ENCODE data around the gene AP3B1. TPM values are rescaled to one million over a fixed set of nuclear protein-coding genes. Genes with fewer than 3 reads are reported as not detected.

Gene AP3B1
- total RNA-seq, 1 donor from 2014 or later = 14.3 TPM

DNA sequence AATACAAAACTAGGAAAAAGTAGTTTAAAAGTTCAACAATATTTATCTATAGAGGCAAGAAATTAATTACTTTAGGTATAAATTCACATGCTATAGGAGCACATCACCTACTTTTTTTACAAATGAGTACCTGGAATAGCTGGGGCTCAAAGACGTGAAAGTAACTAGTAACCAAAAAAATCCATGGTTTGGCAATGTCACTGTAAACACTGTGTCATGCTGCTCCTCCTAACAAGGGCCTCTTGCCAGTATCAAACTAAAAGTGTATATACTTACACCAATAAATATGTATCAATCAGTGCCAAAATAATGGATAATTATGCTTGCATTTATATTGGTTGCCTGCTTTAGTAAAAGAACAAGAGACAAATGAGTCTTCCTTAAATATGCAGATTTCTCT, 78.9 kb downstream of the AP3B1 start:
- no peak overlapping the region for H3K27ac Mint-ChIP-seq (ENCODE audit: unreplicated experiment)
- TF ChIP-seq, protein P1, sequence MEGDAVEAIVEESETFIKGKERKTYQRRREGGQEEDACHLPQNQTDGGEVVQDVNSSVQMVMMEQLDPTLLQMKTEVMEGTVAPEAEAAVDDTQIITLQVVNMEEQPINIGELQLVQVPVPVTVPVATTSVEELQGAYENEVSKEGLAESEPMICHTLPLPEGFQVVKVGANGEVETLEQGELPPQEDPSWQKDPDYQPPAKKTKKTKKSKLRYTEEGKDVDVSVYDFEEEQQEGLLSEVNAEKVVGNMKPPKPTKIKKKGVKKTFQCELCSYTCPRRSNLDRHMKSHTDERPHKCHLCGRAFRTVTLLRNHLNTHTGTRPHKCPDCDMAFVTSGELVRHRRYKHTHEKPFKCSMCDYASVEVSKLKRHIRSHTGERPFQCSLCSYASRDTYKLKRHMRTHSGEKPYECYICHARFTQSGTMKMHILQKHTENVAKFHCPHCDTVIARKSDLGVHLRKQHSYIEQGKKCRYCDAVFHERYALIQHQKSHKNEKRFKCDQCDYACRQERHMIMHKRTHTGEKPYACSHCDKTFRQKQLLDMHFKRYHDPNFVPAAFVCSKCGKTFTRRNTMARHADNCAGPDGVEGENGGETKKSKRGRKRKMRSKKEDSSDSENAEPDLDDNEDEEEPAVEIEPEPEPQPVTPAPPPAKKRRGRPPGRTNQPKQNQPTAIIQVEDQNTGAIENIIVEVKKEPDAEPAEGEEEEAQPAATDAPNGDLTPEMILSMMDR (IDR thresholded peaks at IDR 0.05; ENCODE audit: partially characterized antibody, unreplicated experiment) = no peak
- no peak for DNase-seq
- no peaks in the 10 kb centered on the region for H3K9me3 Mint-ChIP-seq (ENCODE audit: unreplicated experiment)
- no peak overlapping the region for H3K4me3 Mint-ChIP-seq (ENCODE audit: unreplicated experiment)
- H3K36me3 Mint-ChIP-seq (ENCODE audit: unreplicated experiment) = no peaks in the 10 kb centered on the region
- H3K4me1 Mint-ChIP-seq (ENCODE audit: low read depth, unreplicated experiment) = no peaks in the 10 kb centered on the region
- H3K27me3 Mint-ChIP-seq (ENCODE audit: unreplicated experiment) = no peaks in the 10 kb centered on the region

- no peak overlapping the region for H3K27ac Mint-ChIP-seq (ENCODE audit: unreplicated experiment)
- H3K9me3 Mint-ChIP-seq (ENCODE audit: unreplicated experiment) = no peaks in the 10 kb centered on the region
- H3K27me3 Mint-ChIP-seq (ENCODE audit: unreplicated experiment) = no peaks in the 10 kb centered on the region
- no peak for DNase-seq
- TF ChIP-seq, protein P1 (IDR thresholded peaks at IDR 0.05; ENCODE audit: partially characterized antibody, unreplicated experiment) = no peak
- H3K4me3 Mint-ChIP-seq (ENCODE audit: unreplicated experiment) = no peak overlapping the region
- no peaks in the 10 kb centered on the region for H3K4me1 Mint-ChIP-seq (ENCODE audit: low read depth, unreplicated experiment)
- H3K36me3 Mint-ChIP-seq (ENCODE audit: unreplicated experiment) = no peaks in the 10 kb centered on the region
Measured at GRCh38 chr5:78213799-78214198, 80.7 kb downstream of the AP3B1 start.

GRCh38 chr5:78211052-78211451, 83.4 kb downstream of the AP3B1 start:
- DNase-seq = no peak
- Mint-ChIP-seq H3K36me3 (ENCODE audit: unreplicated experiment) (no peaks in the 10 kb centered on the region), H3K27ac (ENCODE audit: unreplicated experiment) (no peak overlapping the region), H3K4me3 (ENCODE audit: unreplicated experiment) (no peak overlapping the region), H3K9me3 (ENCODE audit: unreplicated experiment) (no peaks in the 10 kb centered on the region), H3K4me1 (ENCODE audit: low read depth, unreplicated experiment) (no peaks in the 10 kb centered on the region), H3K27me3 (ENCODE audit: unreplicated experiment) (no peaks in the 10 kb centered on the region)
- TF ChIP-seq, protein P1 (IDR thresholded peaks at IDR 0.05; ENCODE audit: partially characterized antibody, unreplicated experiment) = no peak

GRCh38 chr5:78204241-78204640, 90.3 kb downstream of the AP3B1 start:
- H3K9me3 Mint-ChIP-seq (ENCODE audit: unreplicated experiment) = no peaks in the 10 kb centered on the region
- H3K36me3 Mint-ChIP-seq (ENCODE audit: unreplicated experiment) = peaks cover 16% of the 10 kb centered on the region
- TF ChIP-seq, protein P1 (IDR thresholded peaks at IDR 0.05; ENCODE audit: partially characterized antibody, unreplicated experiment) = no peak
- no peaks in the 10 kb centered on the region for H3K27me3 Mint-ChIP-seq (ENCODE audit: unreplicated experiment)
- DNase-seq = no peak
- no peak overlapping the region for H3K4me3 Mint-ChIP-seq (ENCODE audit: unreplicated experiment)
- no peak overlapping the region for H3K27ac Mint-ChIP-seq (ENCODE audit: unreplicated experiment)
- no peaks in the 10 kb centered on the region for H3K4me1 Mint-ChIP-seq (ENCODE audit: low read depth, unreplicated experiment)

GRCh38 chr5:78203815-78204214, 90.7 kb downstream of the AP3B1 start:
- Mint-ChIP-seq H3K4me3 (ENCODE audit: unreplicated experiment) (no peak overlapping the region), H3K4me1 (ENCODE audit: low read depth, unreplicated experiment) (no peaks in the 10 kb centered on the region), H3K9me3 (ENCODE audit: unreplicated experiment) (no peaks in the 10 kb centered on the region), H3K36me3 (ENCODE audit: unreplicated experiment) (peaks cover 16% of the 10 kb centered on the region), H3K27me3 (ENCODE audit: unreplicated experiment) (no peaks in the 10 kb centered on the region), H3K27ac (ENCODE audit: unreplicated experiment) (no peak overlapping the region)
- TF ChIP-seq, protein P1 (IDR thresholded peaks at IDR 0.05; ENCODE audit: partially characterized antibody, unreplicated experiment) = no peak
- no peak for DNase-seq

Measured in glutamatergic neuron (in vitro differentiated cells).